Measurements from ENCODE around the gene SLC2A6. TPM values are rescaled to one million over a fixed set of nuclear protein-coding genes. Genes with fewer than 3 reads are reported as not detected.
A peak's percentile ranks its signal among the peaks of the same experiment; 100 is the strongest.

Gene SLC2A6
- total RNA-seq, 1 experiment from 2014 or later, result 18.7 TPM

DNA sequence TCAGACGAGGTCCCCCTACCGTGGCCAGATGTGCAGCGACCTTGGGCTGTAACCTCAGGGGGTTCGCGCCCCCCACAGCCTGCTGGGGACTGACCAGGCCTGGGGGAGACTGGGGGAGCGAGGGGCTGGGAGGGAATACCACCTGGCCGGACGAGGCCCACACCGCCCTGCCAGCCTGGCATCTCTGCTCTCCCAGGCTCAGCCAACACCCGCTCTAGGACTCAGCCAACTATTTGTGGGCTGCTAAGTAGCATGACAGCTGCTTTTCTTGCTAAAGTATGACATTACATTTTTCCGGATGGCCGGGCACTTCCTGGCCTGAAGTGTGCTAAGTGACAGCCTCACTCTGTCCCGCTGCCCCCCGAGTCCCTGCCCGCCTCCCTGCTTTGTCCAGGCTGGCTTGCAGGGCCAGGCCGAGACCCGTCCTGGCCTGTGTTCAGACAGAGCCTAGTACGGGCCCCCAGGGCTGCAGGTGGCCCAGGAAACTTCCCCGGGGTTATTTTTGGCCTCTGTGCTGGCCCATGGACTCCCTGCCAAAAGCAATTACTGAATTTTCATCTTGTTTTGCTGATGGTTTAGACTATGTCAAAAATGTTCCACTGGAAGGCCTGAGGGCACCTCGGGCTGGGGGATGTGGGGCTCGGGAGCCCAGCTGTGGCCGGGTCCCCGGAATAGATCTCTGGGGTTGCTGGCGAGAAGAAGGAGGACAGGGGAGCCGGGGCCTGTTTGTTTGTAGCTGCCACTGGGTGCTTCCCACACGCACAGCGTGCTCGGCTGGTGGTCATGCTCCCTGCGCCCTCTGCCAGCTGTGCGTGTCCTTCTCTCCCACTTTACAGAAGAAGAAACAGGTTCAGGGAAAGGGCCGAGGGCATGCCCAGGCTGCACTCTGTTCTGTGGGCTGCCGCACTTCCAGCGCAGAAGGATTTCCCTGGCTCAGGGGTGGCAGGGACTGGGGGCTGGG is 13.4 kb upstream of the SLC2A6 start:
- Histone ChIP-seq H3K9me3 (ENCODE audit: control insufficient read depth, low read depth, low read length) (no peaks in the 10 kb centered on the region), H2AK5ac (ENCODE audit: insufficient read length, low read length) (no peak overlapping the region), H3T11ph (ENCODE audit: low read length) (no peak overlapping the region), H2BK5ac (ENCODE audit: insufficient read length, low read length) (no peak overlapping the region), H3K18ac (ENCODE audit: insufficient read length, low read depth, low read length) (no peak overlapping the region), H3K56ac (ENCODE audit: insufficient read length, low read depth, low read length) (no peak overlapping the region), H4K5ac (ENCODE audit: insufficient read length, low read depth, low read length) (no peak overlapping the region), H3K79me1 (ENCODE audit: insufficient read depth, low read depth, low read length, poor library complexity, severe bottlenecking) (no peaks in the 10 kb centered on the region), H3K27me3 (ENCODE audit: insufficient read depth, low read length) (no peaks in the 10 kb centered on the region), H2AFZ (ENCODE audit: low read length) (no peak overlapping the region), H3K14ac (ENCODE audit: insufficient read depth, low read length) (no peak overlapping the region), H3K4me1 (ENCODE audit: insufficient read depth, low read length) (no peaks in the 10 kb centered on the region), H3K27ac (ENCODE audit: insufficient read length, low read depth, low read length) (no peak overlapping the region), H3K23me2 (ENCODE audit: insufficient read length, low read depth, low read length, poor library complexity, severe bottlenecking) (no peaks in the 10 kb centered on the region), H2BK120ac (ENCODE audit: low read depth, low read length, poor library complexity, severe bottlenecking) (no peak overlapping the region), H3K4me2 (ENCODE audit: insufficient read depth, insufficient read length, low read length) (no peak overlapping the region), H3K9ac (ENCODE audit: extremely low read depth, insufficient read length, low read length) (no peak overlapping the region), H3K23ac (ENCODE audit: insufficient read length, low read depth, low read length) (no peak overlapping the region), H4K91ac (ENCODE audit: insufficient read length, low read depth, low read length) (no peak overlapping the region), H2BK20ac (ENCODE audit: low read depth, low read length, poor library complexity, severe bottlenecking) (no peak overlapping the region), H3K79me2 (ENCODE audit: insufficient read depth, low read length) (no peaks in the 10 kb centered on the region), H4K8ac (replicated peaks; ENCODE audit: insufficient read length, low read depth, low read length) (no peak overlapping the region), H3K4ac (ENCODE audit: low read depth, low read length) (no peak overlapping the region), H2BK15ac (ENCODE audit: low read depth, low read length) (no peak overlapping the region), H2BK12ac (ENCODE audit: insufficient read length, low read depth, low read length) (no peak overlapping the region), H4K20me1 (ENCODE audit: control insufficient read depth, insufficient read depth, insufficient read length) (no peaks in the 10 kb centered on the region)
- DNase-seq, result no peak
- H3K27me3 Mint-ChIP-seq (ENCODE audit: low read depth), result peaks cover 5% of the 10 kb centered on the region
- WGBS (ENCODE audit: extremely low coverage, insufficient read length, low lambda C conversion rate), result no CpG with 5 or more reads among the region's 33 CpGs
- H3K9me3 Mint-ChIP-seq, result no peaks in the 10 kb centered on the region
- no peaks in the 10 kb centered on the region for H3K4me1 Mint-ChIP-seq
- TF ChIP-seq, protein P1, sequence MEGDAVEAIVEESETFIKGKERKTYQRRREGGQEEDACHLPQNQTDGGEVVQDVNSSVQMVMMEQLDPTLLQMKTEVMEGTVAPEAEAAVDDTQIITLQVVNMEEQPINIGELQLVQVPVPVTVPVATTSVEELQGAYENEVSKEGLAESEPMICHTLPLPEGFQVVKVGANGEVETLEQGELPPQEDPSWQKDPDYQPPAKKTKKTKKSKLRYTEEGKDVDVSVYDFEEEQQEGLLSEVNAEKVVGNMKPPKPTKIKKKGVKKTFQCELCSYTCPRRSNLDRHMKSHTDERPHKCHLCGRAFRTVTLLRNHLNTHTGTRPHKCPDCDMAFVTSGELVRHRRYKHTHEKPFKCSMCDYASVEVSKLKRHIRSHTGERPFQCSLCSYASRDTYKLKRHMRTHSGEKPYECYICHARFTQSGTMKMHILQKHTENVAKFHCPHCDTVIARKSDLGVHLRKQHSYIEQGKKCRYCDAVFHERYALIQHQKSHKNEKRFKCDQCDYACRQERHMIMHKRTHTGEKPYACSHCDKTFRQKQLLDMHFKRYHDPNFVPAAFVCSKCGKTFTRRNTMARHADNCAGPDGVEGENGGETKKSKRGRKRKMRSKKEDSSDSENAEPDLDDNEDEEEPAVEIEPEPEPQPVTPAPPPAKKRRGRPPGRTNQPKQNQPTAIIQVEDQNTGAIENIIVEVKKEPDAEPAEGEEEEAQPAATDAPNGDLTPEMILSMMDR (conservative IDR thresholded peaks at IDR 0.05), result no peak
- no peak overlapping the region for H3K4me3 Mint-ChIP-seq
- no peaks in the 10 kb centered on the region for H3K36me3 Mint-ChIP-seq (ENCODE audit: insufficient read depth in 1 of 3, low read depth in 3 of 3)
- H3K27ac Mint-ChIP-seq, result 0 out of 7 replicates have a peak overlapping the region, but pooled peaks of 1 of the 3 experiments have one; percentile 15
